ENCODE data around the gene PHF19.
A peak's percentile ranks its signal among the peaks of the same experiment; 100 is the strongest.

Gene PHF19

DNA sequence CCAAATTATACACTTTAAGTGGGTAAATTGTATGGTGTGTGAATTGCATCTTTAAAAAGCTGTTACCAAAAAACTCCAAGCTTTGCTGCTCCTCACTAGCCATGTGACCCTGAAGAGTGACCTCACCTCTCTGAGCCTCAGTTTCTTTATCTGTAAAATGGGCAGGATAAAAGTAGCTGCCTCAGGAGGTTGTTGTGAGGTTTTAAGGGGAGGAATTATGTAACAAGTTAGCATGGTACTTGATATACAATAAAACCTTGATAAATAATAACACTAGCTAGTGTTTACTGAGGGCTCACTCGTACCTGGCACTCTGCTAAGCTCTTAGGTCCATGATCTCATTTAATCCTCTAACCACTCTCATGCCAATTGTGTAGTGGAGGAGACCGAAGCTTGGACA, 19.0 kb upstream of the PHF19 start:
- Histone ChIP-seq H3K9me3 (ENCODE audit: low read length) (no peaks in the 10 kb centered on the region), H3K4me3 (ENCODE audit: low read depth in 1 of 2, low read length in 2 of 2) (no peak overlapping the region), H3K4me1 (ENCODE audit: insufficient read depth, low read length) (peaks cover 10% of the 10 kb centered on the region), H3K27me3 (ENCODE audit: control insufficient read depth in 1 of 2, insufficient read depth in 2 of 2, low read length in 2 of 2) (no peaks in the 10 kb centered on the region), H3K27ac (ENCODE audit: low read depth, low read length) (no peak overlapping the region), H3K9ac (ENCODE audit: low read length) (no peak overlapping the region), H3K36me3 (ENCODE audit: insufficient read depth, low read length) (no peaks in the 10 kb centered on the region)

DNA sequence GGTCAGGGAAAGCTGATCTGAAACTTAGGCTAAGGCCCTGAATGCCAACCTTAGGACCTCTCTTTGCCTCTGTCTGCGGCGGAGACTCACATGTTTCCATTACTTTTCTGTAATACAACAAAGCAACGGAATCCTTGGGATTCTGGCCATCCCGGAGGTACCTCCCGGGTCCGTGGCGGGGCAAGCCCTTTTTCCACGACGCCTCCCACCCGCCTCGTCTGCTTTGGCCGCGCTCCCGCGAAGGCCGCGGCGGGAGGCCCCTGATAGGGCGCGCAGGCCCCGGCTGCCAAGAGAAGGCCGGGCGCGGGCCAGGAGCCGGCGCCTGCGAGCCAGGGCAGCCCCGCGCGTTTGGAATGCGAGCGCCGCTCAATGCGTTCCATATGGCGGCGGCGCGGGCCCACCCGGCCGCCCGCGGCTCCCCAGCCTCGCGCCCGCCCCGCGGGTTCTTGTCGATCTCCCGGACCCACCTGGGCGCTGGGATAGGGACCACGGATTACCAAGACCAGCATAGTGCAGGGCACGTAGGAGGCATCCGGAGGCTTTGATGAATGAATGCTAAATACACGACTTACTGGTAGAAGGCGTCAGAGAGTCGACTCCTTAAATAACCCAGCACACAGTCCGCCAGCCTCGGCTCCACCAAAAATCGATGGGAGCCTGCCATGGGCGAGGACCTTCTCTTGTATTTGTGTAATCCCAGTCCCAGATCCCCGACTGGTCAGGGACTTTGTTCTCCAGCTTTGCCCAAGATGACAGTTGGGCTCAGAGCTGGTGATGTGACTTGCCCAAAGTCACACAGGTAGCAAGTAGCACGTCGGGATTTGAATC, 17.5 kb upstream of the PHF19 start:
- H3K27me3 ChIP-seq (ENCODE audit: control insufficient read depth in 1 of 2, insufficient read depth in 2 of 2, low read length in 2 of 2), result no peaks in the 10 kb centered on the region
- H3K4me1 ChIP-seq (ENCODE audit: insufficient read depth, low read length), result peaks cover 10% of the 10 kb centered on the region
- H3K9me3 ChIP-seq (ENCODE audit: low read length), result no peaks in the 10 kb centered on the region
- H3K36me3 ChIP-seq (ENCODE audit: insufficient read depth, low read length), result no peaks in the 10 kb centered on the region
- peak overlapping the region; percentile 40 for H3K9ac ChIP-seq (ENCODE audit: low read length)
- H3K27ac ChIP-seq (ENCODE audit: low read depth, low read length), result peak overlapping the region; percentile 72
- H3K4me3 ChIP-seq (ENCODE audit: low read depth in 1 of 2, low read length in 2 of 2), result peak overlapping the region; percentile 27 to 61

DNA sequence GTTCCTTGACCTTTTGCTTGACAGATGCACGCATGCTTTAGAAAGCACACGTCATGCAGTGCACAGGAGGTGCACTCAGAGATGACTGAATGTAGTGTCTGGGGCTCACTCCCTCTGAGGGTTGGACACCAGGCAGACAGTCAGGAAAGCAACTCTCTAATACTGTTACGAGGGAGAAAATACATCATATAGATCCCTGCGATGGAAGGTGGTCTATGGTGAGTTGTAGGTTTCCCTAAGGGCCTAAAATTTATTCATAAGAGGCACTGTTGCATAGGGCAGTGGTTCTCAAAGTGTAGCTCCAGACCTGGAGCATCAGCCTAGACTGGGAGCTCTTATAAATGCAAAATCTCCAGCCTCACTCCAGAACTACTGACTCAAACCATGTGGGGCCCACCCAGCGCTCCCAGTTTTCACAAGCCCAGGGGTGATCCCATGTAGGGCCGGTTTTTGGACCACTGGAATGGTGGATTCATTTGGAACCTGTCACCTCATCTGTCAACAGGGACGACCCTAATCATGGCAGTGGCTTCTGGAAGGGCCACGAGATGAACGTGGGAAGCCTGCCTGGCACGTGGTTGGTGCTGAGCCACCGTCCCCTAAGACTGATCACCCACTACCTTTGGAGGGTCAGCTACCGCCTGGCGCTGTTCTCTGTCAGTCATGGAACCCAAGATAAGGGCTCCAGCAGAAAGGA, 16.8 kb upstream of the PHF19 start:
- peak overlapping the region; percentile 5 for H3K27ac ChIP-seq (ENCODE audit: low read depth, low read length)

DNA sequence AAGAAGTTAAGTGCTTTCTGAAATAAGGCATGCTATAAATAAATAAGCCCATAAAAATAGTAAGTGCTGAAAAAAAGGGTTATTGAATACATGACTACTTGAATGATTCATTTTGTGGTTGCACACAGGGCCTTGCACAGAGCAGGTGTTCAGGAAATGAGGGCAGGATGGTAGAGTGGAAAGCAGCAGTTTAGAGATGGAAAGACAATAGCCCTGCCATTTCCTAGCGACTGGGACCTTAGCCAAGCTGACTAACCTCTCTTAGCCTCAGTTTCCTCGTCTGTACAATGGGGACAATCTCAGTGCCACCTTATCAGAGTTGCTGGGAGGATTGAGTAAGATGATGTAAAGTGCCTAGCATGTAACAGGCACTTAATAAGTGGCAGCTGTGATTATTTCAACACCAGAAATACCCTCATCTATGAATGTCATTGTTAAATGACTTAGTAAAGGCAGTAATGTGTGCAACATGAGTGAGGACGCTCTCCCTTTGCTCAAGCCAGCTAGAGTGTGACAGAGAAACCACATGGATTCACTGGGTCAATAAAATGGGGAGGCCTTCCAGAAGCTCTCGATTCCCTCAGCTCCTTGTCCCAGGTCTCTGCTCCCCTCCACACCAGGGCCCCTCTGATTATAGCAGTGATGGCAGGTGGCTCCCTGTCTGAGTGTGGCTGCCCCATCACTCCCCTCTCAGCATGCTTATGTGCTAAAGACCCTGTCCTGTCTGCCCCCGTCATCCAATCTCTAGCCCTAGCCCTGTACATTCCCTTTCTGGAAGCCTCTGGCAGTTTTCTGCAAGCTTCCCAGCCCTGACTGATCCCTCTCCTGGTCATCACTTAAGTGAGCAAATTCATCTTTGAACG, 16.0 kb upstream of the PHF19 start:
- Histone ChIP-seq H3K4me3 (ENCODE audit: low read depth in 1 of 2, low read length in 2 of 2) (no peak overlapping the region), H3K36me3 (ENCODE audit: insufficient read depth, low read length) (no peaks in the 10 kb centered on the region), H3K9ac (ENCODE audit: low read length) (no peak overlapping the region), H3K27ac (ENCODE audit: low read depth, low read length) (no peak overlapping the region), H3K4me1 (ENCODE audit: insufficient read depth, low read length) (peaks cover 10% of the 10 kb centered on the region), H3K9me3 (ENCODE audit: low read length) (no peaks in the 10 kb centered on the region), H3K27me3 (ENCODE audit: control insufficient read depth in 1 of 2, insufficient read depth in 2 of 2, low read length in 2 of 2) (no peaks in the 10 kb centered on the region)

More for the DNA sequence above, 16.8 kb upstream of the PHF19 start:
- Histone ChIP-seq H3K36me3 (ENCODE audit: insufficient read depth, low read length) (no peaks in the 10 kb centered on the region), H3K9ac (ENCODE audit: low read length) (no peak overlapping the region), H3K9me3 (ENCODE audit: low read length) (no peaks in the 10 kb centered on the region), H3K4me3 (ENCODE audit: low read depth in 1 of 2, low read length in 2 of 2) (peak overlapping the region; percentile 27 to 61), H3K4me1 (ENCODE audit: insufficient read depth, low read length) (peaks cover 10% of the 10 kb centered on the region), H3K27me3 (ENCODE audit: control insufficient read depth in 1 of 2, insufficient read depth in 2 of 2, low read length in 2 of 2) (no peaks in the 10 kb centered on the region)

DNA sequence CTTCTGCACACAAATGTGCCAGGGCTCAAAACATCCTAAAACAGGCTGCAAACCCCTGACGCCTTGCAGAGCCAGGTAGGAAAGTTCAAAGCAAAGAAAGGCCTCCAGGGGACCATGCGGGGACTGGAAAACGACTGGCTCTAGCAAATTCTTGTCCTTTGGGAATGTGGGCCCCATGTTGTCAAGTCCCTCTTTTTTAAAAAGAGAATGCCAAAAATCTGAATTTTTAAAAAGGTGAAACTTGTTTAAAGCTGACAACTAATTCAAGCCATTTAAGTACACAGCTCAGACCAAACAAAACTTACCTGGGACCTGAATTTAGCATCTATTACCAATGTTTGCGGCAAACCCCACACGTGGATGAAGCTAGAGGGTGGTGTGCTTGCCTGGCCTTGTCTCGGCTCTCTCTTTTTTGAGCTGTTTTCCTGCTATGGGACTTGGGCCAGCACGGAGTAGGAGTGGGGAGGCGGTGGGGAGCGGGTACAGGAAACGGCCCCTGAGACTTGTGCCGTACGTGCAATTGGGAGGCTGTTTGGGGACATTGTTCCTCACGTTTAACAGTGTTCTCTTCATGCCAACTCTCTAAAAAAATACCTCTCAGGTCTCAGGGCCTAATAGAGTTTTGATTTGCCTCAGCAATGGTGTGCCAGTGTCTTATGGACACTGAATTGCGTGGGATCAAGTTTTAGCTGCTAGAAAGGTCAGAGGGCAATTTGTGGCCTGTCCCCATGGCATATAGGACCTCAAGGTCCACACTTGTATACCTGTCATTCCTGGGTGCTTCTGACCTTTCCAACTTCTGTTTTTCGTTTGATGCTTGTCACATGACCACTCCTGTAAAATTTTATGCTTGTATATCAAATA, 15.1 kb upstream of the PHF19 start:
- H3K9me3 ChIP-seq (ENCODE audit: low read length), result no peaks in the 10 kb centered on the region
- H3K9ac ChIP-seq (ENCODE audit: low read length), result no peak overlapping the region
- peaks cover 10% of the 10 kb centered on the region for H3K4me1 ChIP-seq (ENCODE audit: insufficient read depth, low read length)
- no peaks in the 10 kb centered on the region for H3K36me3 ChIP-seq (ENCODE audit: insufficient read depth, low read length)
- H3K27me3 ChIP-seq (ENCODE audit: control insufficient read depth in 1 of 2, insufficient read depth in 2 of 2, low read length in 2 of 2), result no peaks in the 10 kb centered on the region
- H3K27ac ChIP-seq (ENCODE audit: low read depth, low read length), result no peak overlapping the region
- H3K4me3 ChIP-seq (ENCODE audit: low read depth in 1 of 2, low read length in 2 of 2), result no peak overlapping the region

DNA sequence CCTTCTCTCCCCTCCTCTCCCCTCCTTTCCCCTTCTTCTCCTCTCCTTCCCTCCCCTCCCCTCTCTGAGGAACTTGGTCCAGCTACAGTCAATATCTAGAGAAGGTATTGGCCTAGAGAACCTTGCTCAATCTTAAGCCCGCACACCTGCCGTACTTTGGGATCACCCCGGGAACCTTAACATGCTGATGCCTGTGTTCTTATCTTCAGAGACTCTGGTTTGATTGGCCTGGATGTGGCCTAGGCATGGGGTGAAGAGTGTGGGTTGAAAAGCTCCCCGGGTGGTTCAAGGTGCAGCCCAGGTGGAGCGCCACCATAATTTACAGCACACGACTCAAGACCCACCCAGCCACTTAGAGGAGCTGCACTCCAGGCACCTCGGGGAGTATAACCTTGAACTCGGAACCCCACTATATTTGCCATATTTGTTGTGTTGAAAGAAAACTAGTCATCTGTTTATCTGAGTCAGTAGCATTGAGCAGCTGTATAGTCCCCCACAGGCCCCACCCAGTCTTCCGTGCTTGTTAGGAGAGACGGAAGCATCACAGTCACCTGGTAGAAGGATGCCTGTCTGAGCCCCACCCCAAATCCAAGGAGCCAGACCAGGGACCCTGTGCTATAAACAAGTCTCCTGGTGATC, 14.4 kb upstream of the PHF19 start:
- H3K4me3 ChIP-seq (ENCODE audit: low read depth in 1 of 2, low read length in 2 of 2), result no peak overlapping the region
- H3K36me3 ChIP-seq (ENCODE audit: insufficient read depth, low read length), result no peaks in the 10 kb centered on the region
- H3K9me3 ChIP-seq (ENCODE audit: low read length), result no peaks in the 10 kb centered on the region
- no peaks in the 10 kb centered on the region for H3K27me3 ChIP-seq (ENCODE audit: control insufficient read depth in 1 of 2, insufficient read depth in 2 of 2, low read length in 2 of 2)
- H3K27ac ChIP-seq (ENCODE audit: low read depth, low read length), result no peak overlapping the region
- peaks cover 10% of the 10 kb centered on the region for H3K4me1 ChIP-seq (ENCODE audit: insufficient read depth, low read length)
- H3K9ac ChIP-seq (ENCODE audit: low read length), result no peak overlapping the region

DNA sequence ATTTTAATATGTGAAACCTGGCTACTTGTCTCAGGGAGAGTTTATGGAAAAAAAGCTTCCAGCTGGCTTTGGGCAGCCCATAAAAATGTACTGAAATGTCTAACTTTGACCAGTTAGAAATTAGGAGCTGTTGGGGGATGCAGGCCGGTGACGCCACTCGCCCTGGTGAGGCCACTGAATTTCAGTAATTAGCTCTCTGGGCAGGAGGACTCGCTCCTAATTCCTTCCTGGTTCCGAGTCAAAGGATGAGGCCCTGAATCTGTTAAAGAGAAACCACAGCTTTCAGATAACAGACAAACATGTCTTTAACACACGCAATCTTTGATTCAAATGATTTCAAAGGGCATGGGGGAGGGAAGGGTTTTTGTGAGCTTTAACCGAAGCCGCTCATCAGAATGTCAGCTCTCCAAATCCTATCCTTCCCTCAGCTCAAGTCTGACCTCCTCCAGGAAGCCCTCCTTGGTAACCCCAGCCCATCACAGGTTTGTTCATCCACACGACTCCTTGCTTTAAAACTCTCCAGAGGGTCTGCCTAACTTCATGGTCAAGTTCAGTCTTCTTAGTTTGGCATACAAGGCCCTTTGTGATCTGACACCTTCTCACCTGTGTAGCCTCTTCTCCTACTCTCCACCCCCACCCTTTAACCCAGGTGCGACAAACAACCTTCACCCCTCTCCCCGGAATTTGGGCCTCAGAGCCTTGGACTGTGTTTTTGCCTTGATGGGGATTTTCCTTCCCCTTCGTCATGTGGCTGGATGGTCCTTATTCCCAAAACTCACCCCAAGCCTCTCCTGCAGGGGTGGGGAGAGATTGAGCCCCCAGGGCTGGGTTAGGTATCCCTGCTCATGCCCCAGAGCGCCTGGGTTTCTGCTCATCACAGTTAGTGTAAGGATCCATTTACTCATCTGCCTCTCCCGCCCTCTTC, 13.6 kb upstream of the PHF19 start:
- H3K9me3 ChIP-seq (ENCODE audit: low read length), result no peaks in the 10 kb centered on the region
- no peak overlapping the region for H3K4me3 ChIP-seq (ENCODE audit: low read depth in 1 of 2, low read length in 2 of 2)
- H3K27me3 ChIP-seq (ENCODE audit: control insufficient read depth in 1 of 2, insufficient read depth in 2 of 2, low read length in 2 of 2), result no peaks in the 10 kb centered on the region
- peaks cover 10% of the 10 kb centered on the region for H3K4me1 ChIP-seq (ENCODE audit: insufficient read depth, low read length)
- H3K36me3 ChIP-seq (ENCODE audit: insufficient read depth, low read length), result no peaks in the 10 kb centered on the region
- no peak overlapping the region for H3K27ac ChIP-seq (ENCODE audit: low read depth, low read length)
- H3K9ac ChIP-seq (ENCODE audit: low read length), result no peak overlapping the region

DNA sequence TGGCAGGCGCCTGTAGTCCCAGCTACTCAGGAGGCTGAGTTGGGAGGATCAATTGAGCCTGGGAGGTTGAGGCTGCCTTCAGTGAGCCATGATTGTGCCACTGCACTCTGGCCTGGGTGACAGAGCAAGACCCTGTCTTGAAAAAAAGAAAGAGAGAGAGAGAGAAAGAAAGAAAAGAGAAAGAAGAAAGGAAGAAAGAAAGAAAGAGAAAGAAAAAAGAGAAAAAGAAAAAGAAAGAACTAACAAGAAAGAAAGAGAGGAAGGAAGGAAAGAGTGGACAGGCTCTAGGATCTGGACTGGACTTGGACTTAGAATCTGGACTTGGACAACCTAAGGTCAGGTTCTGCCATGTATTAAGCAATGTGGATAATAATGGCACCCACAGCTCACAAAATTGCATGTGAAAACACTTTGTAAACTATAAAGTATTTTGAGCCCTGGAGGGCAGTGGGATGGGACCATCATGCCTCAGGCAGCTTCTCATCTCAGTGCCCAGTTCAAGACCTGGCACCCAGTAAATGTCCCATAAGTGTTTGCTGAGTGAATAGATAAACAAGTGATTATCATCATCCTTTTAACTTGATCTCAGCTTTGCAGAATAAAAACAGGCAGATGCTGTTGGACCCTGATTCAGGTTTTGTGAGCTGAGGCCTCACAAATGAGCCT, 12.8 kb upstream of the PHF19 start:
- Histone ChIP-seq H3K36me3 (ENCODE audit: insufficient read depth, low read length) (no peaks in the 10 kb centered on the region), H3K4me3 (ENCODE audit: low read depth in 1 of 2, low read length in 2 of 2) (no peak overlapping the region), H3K9ac (ENCODE audit: low read length) (no peak overlapping the region), H3K27me3 (ENCODE audit: control insufficient read depth in 1 of 2, insufficient read depth in 2 of 2, low read length in 2 of 2) (no peaks in the 10 kb centered on the region), H3K4me1 (ENCODE audit: insufficient read depth, low read length) (peaks cover 10% of the 10 kb centered on the region), H3K9me3 (ENCODE audit: low read length) (no peaks in the 10 kb centered on the region), H3K27ac (ENCODE audit: low read depth, low read length) (no peak overlapping the region)

DNA sequence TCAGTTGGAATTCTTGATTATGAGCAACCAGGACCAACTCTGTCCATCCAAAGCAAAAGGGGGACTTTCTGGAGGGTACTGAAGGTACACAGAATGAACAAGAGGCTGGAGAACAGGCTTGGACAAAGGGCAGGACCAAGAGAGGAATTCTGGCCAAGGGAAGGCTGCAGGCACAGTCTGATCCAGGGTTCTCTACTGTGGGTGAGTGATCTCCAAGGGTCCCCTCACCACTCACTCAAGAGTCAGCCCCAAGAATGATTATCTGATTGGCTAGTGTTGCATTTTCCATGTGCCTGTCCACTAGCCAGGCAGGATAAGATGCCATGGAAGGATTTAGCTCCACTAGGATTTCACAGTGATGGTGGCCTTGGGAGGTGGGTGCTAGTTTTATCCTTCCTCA, 11.6 kb upstream of the PHF19 start:
- Histone ChIP-seq H3K9me3 (ENCODE audit: low read length) (no peaks in the 10 kb centered on the region), H3K4me3 (ENCODE audit: low read depth in 1 of 2, low read length in 2 of 2) (no peak overlapping the region), H3K36me3 (ENCODE audit: insufficient read depth, low read length) (no peaks in the 10 kb centered on the region), H3K27me3 (ENCODE audit: control insufficient read depth in 1 of 2, insufficient read depth in 2 of 2, low read length in 2 of 2) (no peaks in the 10 kb centered on the region), H3K27ac (ENCODE audit: low read depth, low read length) (no peak overlapping the region), H3K4me1 (ENCODE audit: insufficient read depth, low read length) (peaks cover 5% of the 10 kb centered on the region), H3K9ac (ENCODE audit: low read length) (no peak overlapping the region)

Measured in muscle layer of colon (tissue), 2 donors.